Activated T-helper 2 cell treated with anti-CD3 and anti-CD28 coated beads, Interferon-gamma antibody, Interleukin-2, Interleukin-4, amounts not matched to agents 10 μg/mL and 5 μg/mL and 100 μg/mL, durations not matched to agents 14 hours and 24 hours and 36 hours (primary cell): ENCODE measurements around the gene MGLL. TPM values are rescaled to one million over a fixed set of nuclear protein-coding genes. Genes with fewer than 3 reads are reported as not detected.

Experiments used
- DNase-seq: peaks from one replicate; pipeline ENCODE4 v3.0.0; 2021; ENCODE audit warnings: low spot score
- H3K27ac Mint-ChIP-seq: one replicate; pipeline ENCODE4 v1.8.0; 2021; ENCODE audit warnings: mixed read lengths
- H3K27me3 Mint-ChIP-seq: one replicate; pipeline ENCODE4 v1.8.0; 2021; ENCODE audit warnings: low read depth, mixed read lengths
- H3K36me3 Mint-ChIP-seq: one replicate; pipeline ENCODE4 v1.8.0; 2021; ENCODE audit warnings: low read depth, mixed read lengths
- H3K4me1 Mint-ChIP-seq: one replicate; pipeline ENCODE4 v1.8.0; 2021; ENCODE audit warnings: low read depth, mixed read lengths
- H3K4me3 Mint-ChIP-seq: one replicate; pipeline ENCODE4 v1.8.0; 2021; ENCODE audit warnings: low read depth, mild to moderate bottlenecking, moderate library complexity, mixed read lengths
- H3K9me3 Mint-ChIP-seq: one replicate; pipeline ENCODE4 v1.8.0; 2021; ENCODE audit warnings: mixed read lengths
- intact Hi-C: fragments of 100-400 bp; cut with micrococcal nuclease; formaldehyde crosslinking; loops from one replicate; pipeline ENCODE4 v1.15.1; 2023
- total RNA-seq: library from RNA; stranded (reverse); gene quantifications from 2 replicates; pipeline ENCODE4 v1.2.3, GENCODE V29; 2022

Gene MGLL
- total RNA-seq, 1 donor from 2014 or later = 6.6 TPM

DNA sequence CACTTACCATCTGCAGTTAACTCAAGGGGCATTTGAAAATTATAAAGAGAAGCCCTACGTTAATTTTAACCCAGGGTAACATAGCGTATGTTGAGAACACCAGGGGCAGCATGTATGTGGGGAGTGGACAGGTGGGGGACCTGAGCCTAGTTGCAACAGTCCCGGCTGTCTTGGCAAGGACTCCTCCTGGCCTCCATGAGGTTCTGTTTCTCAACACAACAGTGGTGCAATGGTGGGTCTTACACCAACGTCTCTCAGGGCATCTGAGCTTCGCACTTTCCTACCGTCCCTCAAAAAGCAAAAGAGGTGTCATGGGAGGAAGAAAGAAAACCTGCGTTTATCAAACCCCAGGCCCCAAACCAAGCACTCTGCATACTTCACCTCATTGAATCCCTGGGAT is 50.6 kb downstream of the MGLL start:
- H3K4me1 Mint-ChIP-seq = peaks cover 16% of the 10 kb centered on the region
- H3K9me3 Mint-ChIP-seq = peaks cover 2% of the 10 kb centered on the region
- H3K27me3 Mint-ChIP-seq = peaks cover 3% of the 10 kb centered on the region
- H3K4me3 Mint-ChIP-seq = no peak overlapping the region
- intact Hi-C loops = no loop called here
- no peak overlapping the region for H3K27ac Mint-ChIP-seq
- DNase-seq = no peak
- H3K36me3 Mint-ChIP-seq = peaks cover under 1% of the 10 kb centered on the region

DNA sequence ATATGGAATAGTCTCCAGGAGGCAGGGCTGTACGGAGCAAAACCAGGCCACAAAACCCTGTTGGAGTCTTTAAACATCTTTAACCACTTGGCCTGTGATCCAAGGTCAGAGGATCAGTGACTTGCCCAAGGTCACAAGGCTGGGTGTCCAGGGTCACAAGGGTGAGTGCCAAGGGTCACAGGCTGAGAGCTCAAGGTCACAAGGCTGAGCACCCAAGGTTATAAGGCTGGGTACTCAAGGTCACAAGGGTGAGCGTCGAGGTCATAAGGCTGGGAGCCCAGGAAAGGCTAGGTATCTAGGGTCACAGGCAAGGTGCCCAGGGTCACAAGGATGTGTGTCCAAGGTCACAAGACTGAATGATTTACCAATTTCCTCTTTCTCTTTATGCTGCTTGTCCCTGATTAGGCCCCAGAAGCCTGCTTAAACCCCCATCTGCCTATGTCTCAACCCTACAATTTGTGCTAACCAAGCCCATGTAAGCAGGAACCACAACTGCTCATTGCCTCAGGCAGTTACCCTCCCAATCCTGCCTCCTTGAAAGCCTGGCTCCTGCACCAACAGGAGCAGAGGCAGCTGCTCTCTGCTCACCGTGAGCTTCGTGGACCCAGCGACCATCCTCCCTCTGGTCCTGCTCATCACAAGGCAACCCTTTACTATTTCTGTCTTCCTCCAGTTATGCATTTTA is 51.5 kb downstream of the MGLL start:
- Mint-ChIP-seq H3K4me3 (no peak overlapping the region), H3K4me1 (peaks cover 18% of the 10 kb centered on the region), H3K27me3 (peaks cover 3% of the 10 kb centered on the region), H3K36me3 (no peaks in the 10 kb centered on the region), H3K9me3 (no peaks in the 10 kb centered on the region), H3K27ac (no peak overlapping the region)
- DNase-seq = no peak
- intact Hi-C loops = no loop called here

DNA sequence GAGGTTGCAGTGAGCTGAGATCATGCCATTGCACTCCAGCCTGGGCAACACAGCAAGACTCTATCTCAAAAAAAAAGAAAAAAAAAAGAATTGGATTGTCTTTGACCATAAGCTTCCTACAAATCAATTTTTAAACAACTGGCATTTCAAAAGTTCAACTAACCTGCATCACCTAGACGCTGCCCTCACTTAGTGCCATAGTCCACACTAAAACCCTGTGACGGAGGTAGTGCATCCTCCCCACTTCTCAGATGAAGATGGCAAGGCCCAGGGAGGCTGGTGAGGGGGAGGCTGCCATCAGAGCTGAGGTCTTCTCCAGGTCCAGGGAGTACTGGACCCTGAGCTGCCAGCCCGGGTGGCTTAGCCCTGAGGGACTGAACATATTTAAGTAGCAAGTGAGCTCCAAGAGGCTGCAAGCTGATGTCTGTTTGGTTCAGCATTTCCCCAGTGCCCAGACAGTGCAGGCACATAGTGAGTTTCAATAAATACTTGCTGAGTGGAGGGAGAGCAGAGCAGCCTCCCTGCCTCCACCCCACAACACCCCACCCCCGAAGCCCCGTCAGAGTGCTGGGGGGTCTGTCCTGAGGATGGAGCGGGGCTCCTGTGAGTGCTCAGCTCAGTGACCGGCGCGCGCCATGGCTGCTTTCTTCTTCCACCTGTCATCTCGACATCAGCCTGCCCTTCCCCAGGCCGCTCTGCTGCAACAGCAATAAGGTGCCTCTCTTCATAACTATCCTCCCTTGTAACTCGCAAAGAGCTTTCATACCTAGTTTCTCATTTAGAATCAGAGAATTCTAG is 52.8 kb downstream of the MGLL start:
- Mint-ChIP-seq H3K27ac (no peak overlapping the region), H3K9me3 (no peaks in the 10 kb centered on the region), H3K4me3 (no peak overlapping the region), H3K4me1 (peaks cover 24% of the 10 kb centered on the region), H3K27me3 (peaks cover 3% of the 10 kb centered on the region), H3K36me3 (no peaks in the 10 kb centered on the region)
- DNase-seq = no peak
- intact Hi-C loops = no loop called here

DNA sequence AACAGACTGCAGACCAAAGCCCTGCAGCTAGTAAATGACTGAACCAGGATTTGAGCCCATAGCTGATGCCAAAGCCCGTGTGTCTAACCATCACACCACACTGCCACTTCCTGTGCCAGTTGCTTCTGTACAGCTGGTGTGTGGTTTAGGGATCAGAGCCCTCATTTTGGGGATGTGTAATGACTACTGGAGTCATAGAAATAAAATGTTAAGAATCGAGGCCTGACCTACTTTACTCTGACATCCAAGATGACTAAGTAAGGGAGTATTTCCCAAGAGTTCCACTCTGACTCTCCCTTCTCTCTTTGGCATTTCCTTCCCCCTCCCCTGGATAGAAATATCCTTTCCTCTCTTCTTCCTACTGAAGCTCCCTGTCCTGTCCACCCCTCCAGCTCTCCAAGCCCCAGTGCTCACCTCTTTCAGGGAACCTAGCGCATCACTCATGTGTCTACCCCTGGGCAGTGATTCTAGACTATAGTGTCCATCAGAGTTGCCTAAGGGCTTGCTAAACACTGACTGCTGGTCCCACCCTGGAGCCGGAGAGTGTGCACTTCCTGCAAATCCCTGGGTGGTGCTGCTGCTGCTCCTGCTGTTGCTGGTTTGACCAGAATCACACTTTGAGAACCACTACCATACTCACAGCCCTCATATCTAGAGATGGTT is 53.8 kb downstream of the MGLL start:
- Mint-ChIP-seq H3K27me3 (peaks cover 5% of the 10 kb centered on the region), H3K9me3 (no peaks in the 10 kb centered on the region), H3K36me3 (no peaks in the 10 kb centered on the region), H3K4me3 (no peak overlapping the region), H3K27ac (no peak overlapping the region), H3K4me1 (peaks cover 30% of the 10 kb centered on the region)
- intact Hi-C loops = no loop called here
- DNase-seq = no peak

DNA sequence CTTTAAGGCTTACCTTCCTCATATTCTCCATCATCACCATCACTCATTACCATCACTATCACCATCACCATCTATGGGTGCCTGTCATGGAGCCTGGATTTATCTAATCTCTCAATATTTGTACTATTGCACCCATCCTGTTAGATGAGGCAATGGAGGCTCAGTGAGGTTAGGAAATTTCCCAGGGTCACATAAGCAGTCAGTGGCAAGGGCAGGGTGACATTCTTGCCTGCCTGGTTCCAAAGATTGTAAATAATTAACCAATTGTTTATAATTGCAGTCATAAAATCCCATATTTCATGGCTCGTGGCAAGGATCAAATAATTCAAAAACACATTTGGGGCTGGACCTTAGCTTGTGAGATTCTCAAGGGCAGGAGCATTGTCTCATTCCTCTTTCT is 55.2 kb downstream of the MGLL start:
- DNase-seq = no peak
- H3K4me3 Mint-ChIP-seq = no peak overlapping the region
- no peak overlapping the region for H3K27ac Mint-ChIP-seq
- intact Hi-C loops = no loop called here
- peaks cover 6% of the 10 kb centered on the region for H3K27me3 Mint-ChIP-seq
- H3K9me3 Mint-ChIP-seq = no peaks in the 10 kb centered on the region
- H3K4me1 Mint-ChIP-seq = peaks cover 38% of the 10 kb centered on the region
- no peaks in the 10 kb centered on the region for H3K36me3 Mint-ChIP-seq

DNA sequence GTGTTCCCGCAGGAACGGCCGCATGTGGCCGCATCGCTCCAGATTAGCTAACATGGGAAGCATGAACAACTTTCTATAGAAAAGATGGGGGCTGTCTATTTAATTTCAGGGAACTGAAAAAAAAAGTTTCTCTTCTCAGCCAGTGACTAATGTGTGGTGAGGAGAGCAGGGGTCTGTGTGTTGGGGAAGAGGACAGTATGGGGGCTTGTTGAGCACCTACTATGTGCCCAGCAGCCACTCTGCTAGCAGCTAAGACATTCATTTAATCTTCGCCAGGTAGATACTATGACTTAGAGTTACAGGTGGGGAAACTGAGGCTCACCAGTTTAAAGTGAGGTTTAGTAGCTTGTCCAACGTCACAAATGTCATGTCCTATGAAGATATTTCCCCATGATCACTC is 56.6 kb downstream of the MGLL start:
- intact Hi-C loops = no loop called here
- Mint-ChIP-seq H3K27ac (peak overlapping the region; percentile 22), H3K9me3 (no peaks in the 10 kb centered on the region), H3K36me3 (no peaks in the 10 kb centered on the region), H3K27me3 (peaks cover 6% of the 10 kb centered on the region), H3K4me1 (peaks cover 42% of the 10 kb centered on the region), H3K4me3 (no peak overlapping the region)
- no peak for DNase-seq

DNA sequence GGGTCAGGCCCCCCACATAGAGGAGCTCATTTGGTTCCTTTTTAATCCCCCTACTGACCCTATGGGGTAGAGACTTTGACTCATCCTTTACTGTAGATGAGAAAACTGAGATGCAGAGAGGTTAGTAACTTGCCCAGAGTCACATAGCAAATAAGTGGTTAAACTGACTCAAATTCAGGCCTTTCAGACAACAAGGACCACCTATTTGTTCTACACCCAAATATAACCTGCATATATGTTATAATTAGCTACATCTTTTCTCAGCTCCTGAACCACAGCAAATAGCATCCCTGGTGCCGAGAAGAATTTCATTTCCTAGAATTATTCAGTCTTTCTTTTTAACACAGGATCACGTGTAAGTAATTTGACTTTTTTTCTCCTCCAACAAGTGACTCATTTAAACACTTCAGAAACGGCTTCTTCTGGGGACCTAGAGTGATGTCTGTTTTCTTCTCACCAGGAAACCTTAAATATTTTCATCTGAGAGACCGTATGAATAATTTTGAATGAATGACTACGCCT is 57.4 kb downstream of the MGLL start:
- no peak overlapping the region for H3K4me3 Mint-ChIP-seq
- H3K36me3 Mint-ChIP-seq = no peaks in the 10 kb centered on the region
- H3K27me3 Mint-ChIP-seq = peaks cover 6% of the 10 kb centered on the region
- H3K4me1 Mint-ChIP-seq = peaks cover 42% of the 10 kb centered on the region
- peak overlapping the region; percentile 58 for H3K27ac Mint-ChIP-seq
- DNase-seq = no peak
- intact Hi-C loops = no loop called here
- H3K9me3 Mint-ChIP-seq = no peaks in the 10 kb centered on the region

DNA sequence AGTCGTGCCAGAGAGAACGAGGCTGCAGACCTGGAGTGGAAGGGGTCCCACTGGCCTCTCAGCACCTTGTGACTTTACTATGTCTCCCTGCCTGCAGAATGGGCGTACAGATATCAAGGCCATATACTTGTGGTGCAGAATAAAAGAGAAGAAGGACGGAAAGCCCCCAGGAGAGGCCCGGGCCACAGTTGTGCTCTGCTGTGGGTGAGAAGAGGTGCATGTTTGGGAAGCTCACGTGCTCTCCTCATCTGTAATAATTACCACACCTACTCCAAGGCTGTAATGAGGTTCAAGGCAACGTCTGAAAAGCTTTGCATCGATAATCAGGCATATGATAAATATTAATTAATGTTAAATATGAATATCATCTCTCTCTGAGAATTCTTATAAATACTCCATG is 58.0 kb downstream of the MGLL start:
- Mint-ChIP-seq H3K27ac (peak overlapping the region; percentile 58), H3K9me3 (no peaks in the 10 kb centered on the region), H3K36me3 (no peaks in the 10 kb centered on the region), H3K27me3 (peaks cover 6% of the 10 kb centered on the region), H3K4me3 (no peak overlapping the region), H3K4me1 (peaks cover 42% of the 10 kb centered on the region)
- intact Hi-C loops = no loop called here
- no peak for DNase-seq

DNA sequence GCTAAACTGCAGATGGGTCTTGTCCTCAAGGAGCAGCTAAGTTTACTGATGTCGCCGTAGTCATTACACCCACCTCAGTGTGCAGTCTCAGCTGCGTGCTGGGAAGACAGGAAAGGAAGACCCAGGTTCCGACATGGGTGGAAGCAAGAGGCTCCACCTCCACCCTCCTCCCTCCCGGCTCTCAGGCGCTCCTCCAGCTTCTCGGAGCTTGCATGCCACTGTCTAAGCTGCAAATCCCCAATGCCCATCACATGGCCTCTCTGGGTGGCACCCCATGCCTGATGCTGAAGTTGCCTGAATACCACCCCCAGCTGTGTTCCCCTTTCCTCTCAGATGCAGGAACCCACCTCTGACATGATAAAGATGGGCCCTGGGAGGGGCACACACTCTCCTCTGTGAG is 58.5 kb downstream of the MGLL start:
- H3K4me3 Mint-ChIP-seq = no peak overlapping the region
- DNase-seq = no peak
- H3K36me3 Mint-ChIP-seq = no peaks in the 10 kb centered on the region
- peaks cover 6% of the 10 kb centered on the region for H3K27me3 Mint-ChIP-seq
- peaks cover 42% of the 10 kb centered on the region for H3K4me1 Mint-ChIP-seq
- intact Hi-C loops = no loop called here
- H3K9me3 Mint-ChIP-seq = no peaks in the 10 kb centered on the region
- H3K27ac Mint-ChIP-seq = no peak overlapping the region

DNA sequence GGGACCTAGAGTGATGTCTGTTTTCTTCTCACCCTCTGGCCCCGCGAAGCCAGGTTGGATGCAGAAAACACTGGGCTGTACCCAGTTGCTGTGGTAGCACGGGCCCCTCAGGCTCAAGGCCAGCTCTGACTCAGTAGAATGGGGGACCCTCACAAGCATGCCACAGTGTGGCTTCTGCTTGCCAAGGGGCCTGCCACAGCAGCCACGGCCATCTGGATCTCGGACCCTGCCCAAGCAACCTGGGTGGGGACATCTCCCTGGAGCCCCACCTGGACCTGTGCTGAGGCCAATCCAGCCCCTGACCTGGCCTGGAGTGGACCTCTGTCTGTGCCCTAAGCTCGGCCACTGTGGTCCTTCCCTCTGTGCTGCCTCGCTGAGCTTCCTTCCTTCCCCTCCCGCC is 59.0 kb downstream of the MGLL start:
- peaks cover 39% of the 10 kb centered on the region for H3K4me1 Mint-ChIP-seq
- no peak overlapping the region for H3K27ac Mint-ChIP-seq
- H3K36me3 Mint-ChIP-seq = no peaks in the 10 kb centered on the region
- DNase-seq = no peak
- peaks cover 3% of the 10 kb centered on the region for H3K27me3 Mint-ChIP-seq
- H3K9me3 Mint-ChIP-seq = no peaks in the 10 kb centered on the region
- intact Hi-C loops = no loop called here
- no peak overlapping the region for H3K4me3 Mint-ChIP-seq

DNA sequence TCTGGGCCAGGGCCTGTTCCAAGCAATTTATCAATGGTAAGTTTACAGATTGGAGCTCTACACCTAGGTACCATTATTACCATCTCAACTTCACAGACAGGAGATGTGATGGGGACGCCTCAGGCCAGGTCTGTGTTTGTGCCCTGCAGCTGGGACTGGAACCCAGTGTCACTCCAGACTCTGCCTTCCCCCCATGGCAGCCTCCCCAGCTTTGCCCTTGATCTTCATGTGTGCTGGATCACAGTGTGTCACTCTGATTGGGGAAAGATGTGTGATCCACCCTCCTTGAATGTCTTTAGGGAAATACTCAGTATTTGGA is 59.6 kb downstream of the MGLL start:
- H3K9me3 Mint-ChIP-seq = no peaks in the 10 kb centered on the region
- intact Hi-C loops = no loop called here
- H3K27ac Mint-ChIP-seq = no peak overlapping the region
- no peak for DNase-seq
- no peaks in the 10 kb centered on the region for H3K36me3 Mint-ChIP-seq
- H3K27me3 Mint-ChIP-seq = peaks cover 3% of the 10 kb centered on the region
- H3K4me3 Mint-ChIP-seq = no peak overlapping the region
- peaks cover 35% of the 10 kb centered on the region for H3K4me1 Mint-ChIP-seq

DNA sequence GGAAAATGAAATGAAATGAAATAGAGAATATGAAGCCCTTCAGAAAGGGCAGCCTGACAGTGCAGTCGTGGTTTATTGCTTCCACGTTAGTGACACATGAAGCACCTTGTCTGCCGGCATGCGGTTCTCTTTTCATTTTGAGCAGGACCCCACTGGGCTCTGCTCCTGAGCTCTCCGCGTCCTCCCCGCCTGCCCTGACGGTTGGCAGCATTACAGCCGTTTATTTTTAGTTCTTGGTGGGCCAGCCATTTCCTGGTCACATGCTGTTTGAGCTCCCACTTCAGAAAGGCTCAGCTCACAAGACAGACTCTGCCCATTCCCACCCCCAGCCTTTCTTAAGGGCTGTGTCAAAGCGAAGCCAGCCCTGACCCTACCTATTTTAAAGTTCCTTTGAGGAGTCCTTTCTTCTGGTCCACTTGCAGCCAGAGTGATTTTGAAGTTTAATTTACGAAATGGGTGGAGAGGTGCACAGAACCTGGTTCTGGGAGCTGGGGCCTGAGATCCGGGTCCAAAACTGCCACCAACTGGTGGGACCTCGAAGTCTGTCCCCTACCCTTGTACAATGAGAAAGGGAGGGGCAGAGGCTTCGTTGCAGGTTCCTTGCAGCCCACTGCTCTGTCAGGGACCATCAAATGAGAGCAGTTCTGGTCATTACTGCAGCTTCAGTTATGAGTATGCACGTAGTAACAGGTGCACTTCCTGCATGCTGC is 60.1 kb downstream of the MGLL start:
- Mint-ChIP-seq H3K27ac (no peak overlapping the region), H3K27me3 (peaks cover 3% of the 10 kb centered on the region), H3K4me1 (peaks cover 35% of the 10 kb centered on the region), H3K4me3 (no peak overlapping the region), H3K9me3 (no peaks in the 10 kb centered on the region), H3K36me3 (no peaks in the 10 kb centered on the region)
- DNase-seq = no peak
- intact Hi-C loops = no loop called here
